Suprapubic skin (tissue), 3 donors: ENCODE results near the gene HPSE2.

Experiments used
- CTCF ChIP-seq, 2 donors: fragments of 200-600 bp in 1 of 2; fragments of 450-650 bp in 1 of 2; sonication (generic) in 1 of 2; IDR thresholded peaks; one replicate each; pipeline ENCODE4 v1.5.1; 2016 to 2019; ENCODE audit warnings: antibody characterized with exemption in 2 of 2, mild to moderate bottlenecking in 1 of 2, moderate library complexity in 1 of 2
- POLR2AphosphoS5 ChIP-seq, 3 donors: sonication (generic); formaldehyde crosslinking; IDR thresholded peaks; one replicate each; pipeline ENCODE4 v1.6.1; 2017; ENCODE audit warnings: antibody characterized with exemption in 3 of 3

GRCh38 chr10:99232360-99232999, 3.2 kb downstream of the HPSE2 start:
- TF ChIP-seq CTCF (IDR thresholded peaks at IDR 0.05) (no peak), POLR2AphosphoS5 (IDR thresholded peaks at IDR 0.05) (no peak)
